SIG-M5 treated with dmso at 0.1 percent for 504 hours (cell line): Measurements from ENCODE around the gene LRRC17.
A peak's percentile ranks its signal among the peaks of the same experiment; 100 is the strongest.

ENCODE experiments used
- DNase-seq: peaks from one replicate; lab custom pipeline; 2025; ENCODE audit not compliant: unreplicated experiment; lab: John Stamatoyannopoulos, UW

LRRC17 gene, protein sequence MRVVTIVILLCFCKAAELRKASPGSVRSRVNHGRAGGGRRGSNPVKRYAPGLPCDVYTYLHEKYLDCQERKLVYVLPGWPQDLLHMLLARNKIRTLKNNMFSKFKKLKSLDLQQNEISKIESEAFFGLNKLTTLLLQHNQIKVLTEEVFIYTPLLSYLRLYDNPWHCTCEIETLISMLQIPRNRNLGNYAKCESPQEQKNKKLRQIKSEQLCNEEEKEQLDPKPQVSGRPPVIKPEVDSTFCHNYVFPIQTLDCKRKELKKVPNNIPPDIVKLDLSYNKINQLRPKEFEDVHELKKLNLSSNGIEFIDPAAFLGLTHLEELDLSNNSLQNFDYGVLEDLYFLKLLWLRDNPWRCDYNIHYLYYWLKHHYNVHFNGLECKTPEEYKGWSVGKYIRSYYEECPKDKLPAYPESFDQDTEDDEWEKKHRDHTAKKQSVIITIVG

GRCh38 chr7:102912742-102913141 lies at the start of gene LRRC17:
Gene LRRC17 (plus strand): TSS chr7:102913000. CDS start chr7:102933914, 20,914 bp downstream.
- no peak for DNase-seq

- no peak for DNase-seq
These were observed 47.8 kb upstream of the LRRC17 start for GRCh38 chr7:102864958-102865357.

- no peak for DNase-seq
These were observed 46.1 kb upstream of the LRRC17 start for GRCh38 chr7:102866535-102867215.

DNA sequence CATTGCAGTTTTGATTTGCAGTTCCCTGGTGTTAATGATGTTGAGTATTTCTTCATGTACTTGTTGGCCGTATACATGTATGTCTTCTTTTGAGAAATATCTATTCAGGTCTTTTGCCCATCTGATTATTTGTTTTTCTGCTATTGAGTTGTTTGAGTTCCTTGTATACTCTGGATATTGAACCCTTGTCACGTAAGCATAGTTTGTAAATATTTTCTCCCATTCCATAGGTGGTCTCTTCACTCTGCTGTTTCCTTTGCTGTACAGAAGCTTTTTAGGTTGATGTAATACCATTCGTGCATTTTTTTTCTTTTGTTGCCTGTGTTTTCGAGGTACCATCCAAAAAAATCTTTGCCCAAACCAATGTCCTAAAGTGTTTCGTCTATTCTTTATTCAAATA lies 43.6 kb upstream of the LRRC17 start:
- DNase-seq: no peak

DNA sequence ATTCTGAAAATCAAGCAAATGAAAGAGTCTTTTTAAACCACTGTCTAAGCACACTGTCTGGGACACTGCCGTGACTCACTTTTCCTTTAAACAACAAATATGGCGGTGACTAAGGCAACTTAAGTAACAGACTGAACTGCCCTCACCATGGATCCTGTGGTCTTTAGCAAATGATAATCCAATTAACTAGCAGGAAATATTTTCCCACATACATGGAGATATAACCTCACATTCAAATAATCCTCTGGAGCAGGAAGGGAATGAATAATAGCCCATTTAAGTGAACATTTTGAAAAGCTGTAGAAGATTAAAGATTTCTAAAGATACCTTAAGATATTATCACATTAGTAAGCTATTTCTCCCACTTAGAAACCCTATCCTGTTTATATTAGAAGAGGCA lies 40.3 kb upstream of the LRRC17 start:
- DNase-seq: no peak

GRCh38 chr7:102873470-102874165 lies 39.2 kb upstream of the LRRC17 start:
- DNase-seq: no peak

DNA sequence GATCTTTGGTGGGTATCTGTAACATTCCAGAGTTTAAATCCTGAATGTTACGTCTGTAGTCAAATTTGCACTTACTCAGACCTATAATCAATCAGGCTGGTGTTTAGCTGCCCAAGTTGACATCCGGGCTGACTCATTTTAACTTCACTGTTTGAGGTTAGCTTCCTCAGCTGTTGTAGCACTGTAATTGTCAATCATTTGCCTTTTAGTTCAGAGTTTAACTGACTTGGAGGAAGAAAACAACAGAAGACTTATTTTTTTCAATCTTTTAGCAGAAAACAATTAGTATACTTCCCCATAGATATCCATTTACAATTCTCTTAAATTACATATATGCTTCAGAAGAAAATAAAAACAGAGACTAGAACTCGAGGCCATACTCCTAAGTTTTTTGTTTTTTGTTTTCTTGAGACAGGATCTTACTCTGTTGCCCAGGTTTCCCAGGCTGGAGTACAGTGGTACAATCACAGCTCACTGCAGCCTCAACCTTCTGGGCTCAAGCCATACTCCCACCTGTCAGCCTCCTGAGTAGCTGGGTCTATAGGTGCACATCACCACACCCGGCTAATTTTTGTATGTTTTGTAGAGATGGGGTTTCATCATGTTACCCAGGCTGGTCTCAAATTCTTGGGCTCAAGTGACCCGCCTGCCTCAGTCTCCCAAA lies 38.5 kb upstream of the LRRC17 start:
- DNase-seq: peak; percentile 37

DNA sequence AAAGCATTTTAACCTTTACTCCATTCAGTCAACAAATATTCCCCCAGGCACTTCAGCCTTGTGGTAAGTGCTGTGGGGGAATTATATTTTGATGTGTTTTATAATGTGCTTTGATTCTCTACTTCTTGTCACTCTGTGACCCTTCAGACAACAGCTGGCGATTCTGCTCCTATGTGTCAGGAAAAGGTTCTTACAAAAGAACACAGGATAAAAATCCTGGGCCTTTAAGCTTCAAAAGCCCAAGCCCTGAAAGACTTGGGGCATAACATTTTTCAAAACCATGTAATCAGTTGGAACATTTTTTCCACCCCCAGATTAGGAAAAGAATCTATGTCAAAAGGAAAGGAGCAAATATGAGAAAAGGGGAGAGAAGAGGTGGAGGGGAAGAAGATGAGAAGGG lies 37.8 kb upstream of the LRRC17 start:
- DNase-seq: no peak

DNA sequence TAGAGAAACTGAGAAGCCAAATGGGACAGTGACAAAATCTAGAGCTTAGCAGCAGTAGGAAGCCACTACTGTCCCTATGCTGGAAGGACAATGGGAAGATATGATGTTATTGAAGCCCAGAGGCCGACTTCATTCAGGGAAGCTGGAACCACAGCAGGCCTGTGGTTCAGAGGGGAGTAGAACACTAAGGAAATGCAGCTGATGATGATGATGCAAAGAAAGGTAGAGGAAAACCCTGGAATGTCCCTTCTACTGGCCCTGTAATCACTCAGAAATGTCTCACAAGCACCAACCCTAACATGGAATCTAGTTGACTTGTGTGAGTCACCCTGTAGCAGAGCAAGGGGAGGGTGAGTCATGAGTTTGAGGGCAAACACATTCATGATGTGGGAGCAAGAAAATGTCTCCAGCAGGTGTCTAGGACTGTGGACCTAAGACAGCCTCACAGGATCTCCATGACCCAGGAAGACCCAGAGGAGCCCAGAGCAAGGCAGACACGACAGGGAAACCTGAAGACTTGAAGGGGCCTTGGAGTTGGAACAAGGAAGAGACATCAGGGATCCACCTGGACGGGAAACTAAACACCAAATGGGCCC lies 37.0 kb upstream of the LRRC17 start:
- DNase-seq: peak; percentile 65

DNA sequence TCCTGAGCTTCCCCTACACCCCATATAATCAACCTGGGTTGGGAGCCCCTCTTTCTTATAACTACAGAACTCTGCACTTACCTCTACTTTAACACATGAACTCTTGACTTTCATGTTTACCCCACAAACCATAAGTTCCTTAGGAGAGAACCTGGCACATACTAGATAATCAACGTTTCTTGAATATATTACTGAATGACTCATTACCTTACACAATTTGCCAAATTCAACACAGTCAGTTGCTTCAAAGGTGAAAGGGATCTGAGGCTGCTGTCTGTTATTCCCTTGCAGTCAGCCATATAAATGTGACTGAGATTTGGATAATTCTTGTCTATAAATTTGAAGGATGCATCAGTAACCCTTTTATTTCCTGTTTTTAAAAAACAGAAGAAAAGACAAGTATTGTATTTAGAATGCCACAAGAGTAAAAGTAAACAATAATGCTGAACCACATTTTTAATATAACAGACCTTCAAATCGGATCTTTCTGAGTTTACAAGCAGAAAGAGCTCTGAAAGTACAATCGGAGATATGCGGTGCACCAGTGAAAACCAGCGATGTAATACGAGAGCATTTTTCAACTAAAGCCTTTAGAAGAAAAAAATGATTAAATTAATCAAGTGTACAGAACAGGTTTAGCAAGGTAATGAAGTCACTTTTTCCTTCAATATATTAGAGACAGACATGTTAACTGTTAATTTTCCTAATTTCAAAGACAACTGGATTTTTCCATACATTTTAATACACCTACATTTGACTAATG lies 29.5 kb upstream of the LRRC17 start:
- peak; percentile 58 for DNase-seq

DNA sequence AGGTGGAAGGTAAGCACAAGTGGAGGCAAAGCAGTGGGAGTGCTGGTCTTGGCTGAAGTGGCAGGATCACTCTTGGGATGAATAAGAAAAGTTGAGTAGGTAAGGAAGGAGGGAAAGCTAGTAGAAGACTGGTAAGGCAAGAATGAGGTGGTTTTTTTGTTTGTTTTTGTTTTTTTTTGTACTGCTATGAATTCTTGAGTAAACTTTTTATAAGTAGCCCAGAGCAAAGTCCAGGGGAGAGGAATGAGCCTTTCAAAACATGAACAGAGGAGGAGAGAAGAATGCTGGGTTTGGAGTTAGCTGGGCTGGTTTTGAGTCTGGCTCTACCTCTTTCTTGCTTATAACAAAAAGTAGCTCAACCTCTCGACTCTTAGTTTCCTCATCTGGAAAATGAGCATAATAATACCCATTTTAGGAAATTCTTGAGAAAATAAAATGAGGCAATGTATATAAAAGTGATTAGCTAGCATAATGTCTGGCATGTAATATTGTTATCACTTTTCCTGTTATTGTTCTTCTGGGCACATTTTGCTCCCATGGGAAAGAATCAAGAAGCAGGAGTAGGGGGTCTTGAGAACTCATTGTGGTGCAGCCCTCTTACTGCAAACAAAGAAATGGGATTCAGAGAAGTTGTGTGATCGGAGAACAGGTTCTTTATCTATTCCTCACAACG lies 24.1 kb upstream of the LRRC17 start:
- no peak for DNase-seq

DNA sequence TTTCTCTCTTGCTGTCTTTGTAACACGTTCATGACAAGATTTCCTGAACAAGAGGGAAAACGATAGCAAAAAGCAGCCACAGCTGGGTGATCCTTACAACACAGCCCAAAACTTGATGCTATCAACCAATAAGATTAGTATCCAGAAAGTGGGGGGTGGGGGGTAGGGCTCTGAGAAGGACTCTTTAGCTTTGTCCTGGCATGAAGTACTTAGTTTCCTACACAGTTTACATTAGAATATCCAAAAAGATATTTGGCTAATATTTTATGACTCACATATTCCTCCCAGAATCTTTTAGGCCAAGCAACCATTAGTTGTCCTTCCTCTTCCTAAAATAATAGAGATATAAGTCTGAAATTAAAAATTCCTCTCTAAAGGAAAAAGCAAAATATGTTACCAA lies 22.9 kb upstream of the LRRC17 start:
- no peak for DNase-seq

- peak; percentile 77 for DNase-seq
These were observed 22.4 kb upstream of the LRRC17 start for GRCh38 chr7:102890292-102890970.

DNA sequence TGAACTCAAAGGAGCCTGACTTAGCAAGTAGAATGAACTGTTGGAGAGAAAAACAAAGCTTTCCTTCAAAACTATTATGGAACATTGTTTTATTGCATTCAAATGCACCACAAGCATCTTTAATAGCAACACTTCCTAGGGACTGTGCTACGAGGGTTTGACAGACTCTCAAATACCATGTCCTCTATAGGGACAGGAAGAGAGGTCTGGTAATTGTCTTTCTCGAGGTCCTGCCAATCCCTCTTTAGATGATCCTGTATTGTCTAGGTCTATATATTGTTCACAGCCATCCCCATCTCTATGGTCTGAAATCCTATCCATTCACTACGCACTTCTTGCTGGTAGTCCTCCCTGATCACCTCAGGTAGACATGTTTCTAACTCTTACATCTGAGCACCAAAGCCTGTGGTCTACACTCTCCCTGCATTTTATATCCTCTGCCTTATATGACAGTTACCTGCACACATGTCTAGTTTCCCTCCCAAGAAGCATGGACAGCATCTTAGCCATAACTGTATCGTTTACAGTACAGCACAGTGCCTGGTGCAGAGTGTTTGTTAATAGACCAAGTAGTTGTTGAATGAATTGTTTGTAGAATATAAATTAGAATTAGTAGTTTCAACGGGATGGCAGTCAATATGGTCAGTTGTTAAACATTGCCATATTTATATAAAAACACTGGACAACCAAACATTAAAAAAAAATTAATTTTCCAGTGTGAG lies 21.7 kb upstream of the LRRC17 start:
- DNase-seq: no peak

DNA sequence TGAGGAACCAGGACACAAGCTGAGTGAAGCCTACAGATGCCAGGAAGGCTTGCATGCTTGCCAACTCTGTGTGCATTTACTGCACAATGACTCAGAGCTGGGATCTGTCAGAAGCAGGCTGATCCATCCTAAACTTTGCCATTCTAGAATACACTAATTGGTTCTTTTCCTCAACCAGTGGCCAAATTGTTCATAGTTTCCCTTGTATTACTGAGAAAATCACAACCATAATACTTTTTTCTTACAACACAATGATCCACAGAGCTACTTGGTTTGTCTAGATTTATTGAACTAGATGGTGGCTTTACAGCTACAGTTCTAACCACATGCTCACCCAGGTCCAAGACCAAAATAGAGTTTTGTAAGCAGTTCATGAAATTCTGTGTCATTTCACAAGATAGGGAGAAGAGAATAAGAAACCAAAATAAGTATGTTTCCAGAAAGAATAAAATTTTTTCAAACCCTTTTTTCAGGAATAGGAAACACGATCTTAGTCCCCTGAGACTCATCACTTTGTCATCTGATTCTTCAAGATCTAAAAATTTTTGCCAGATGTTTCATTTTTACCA lies 21.0 kb upstream of the LRRC17 start:
- peak; percentile 52 for DNase-seq

GRCh38 chr7:102892631-102893278 lies 20.0 kb upstream of the LRRC17 start:
- DNase-seq: peak; percentile 79

DNA sequence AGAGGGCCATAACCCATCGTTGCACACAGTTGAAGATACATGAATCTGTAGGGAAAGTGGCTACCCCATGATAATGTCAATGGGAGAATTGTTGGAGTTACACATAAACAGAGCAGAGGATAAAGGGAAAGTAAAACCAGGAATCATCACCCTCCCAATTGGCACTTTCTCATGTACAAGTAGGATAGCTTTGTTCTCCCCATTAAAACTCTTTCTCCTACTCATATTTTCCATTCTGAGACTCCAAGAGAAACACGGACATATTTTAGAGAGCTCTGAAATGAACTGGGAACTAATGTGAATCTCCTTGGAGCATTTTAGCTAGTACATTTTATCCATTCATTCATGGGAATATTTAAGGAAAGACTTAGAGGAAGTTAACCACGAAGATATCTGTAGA lies 17.2 kb upstream of the LRRC17 start:
- DNase-seq: no peak

GRCh38 chr7:102896585-102896984 lies 16.2 kb upstream of the LRRC17 start:
- DNase-seq: no peak
